Measurements from ENCODE around the gene STK4. TPM values are rescaled to one million over a fixed set of nuclear protein-coding genes. Genes with fewer than 3 reads are reported as not detected.

The STK4 gene
- total RNA-seq, 2 experiments from 2014 or later, result 265 to 277 TPM

GRCh38 chr20:44963325-44964215 lies 2.7 kb upstream of the STK4 start:
- H3K36me3 Mint-ChIP-seq (ENCODE audit: low read depth), result peaks cover 33% of the 10 kb centered on the region

GRCh38 chr20:44965651-44966029 lies 672 bp upstream of the STK4 start:
- ATAC-seq (ENCODE audit: poor library complexity), result no peak

More at GRCh38 chr20:44963325-44964215, 2.7 kb upstream of the STK4 start:
- Histone ChIP-seq H3K27ac (ENCODE audit: low read depth in 1 of 2, low read length in 2 of 2) (no peak overlapping the region), H3K4me3 (ENCODE audit: low read length) (no peak overlapping the region), H3K4me1 (ENCODE audit: insufficient read depth, low read length) (peaks cover 36% of the 10 kb centered on the region), H3K36me3 (ENCODE audit: insufficient read depth, low read length) (no peaks in the 10 kb centered on the region), H3K9me3 (ENCODE audit: control insufficient read depth in 1 of 2, insufficient read depth in 1 of 2, low read length in 2 of 2) (no peaks in the 10 kb centered on the region), H3K27me3 (ENCODE audit: control insufficient read depth in 1 of 2, insufficient read depth in 2 of 2, low read length in 2 of 2) (no peaks in the 10 kb centered on the region)
- no peak for ATAC-seq (ENCODE audit: poor library complexity)
- peak overlapping the region; percentile 7 for H3K27ac Mint-ChIP-seq
- no peaks in the 10 kb centered on the region for H3K27me3 Mint-ChIP-seq
- intact Hi-C loops (cut with DNase I, micrococcal nuclease), result loop anchor here in 1 of 2 experiments (5.0 to 10.0 kb wide), 4 partner anchors 51 to 489 kb away; partner anchors contain the start of genes PABPC1L, PIGT, SERINC3 and TTPAL
- no peak for DNase-seq
- peaks cover 48% of the 10 kb centered on the region for H3K4me1 Mint-ChIP-seq (ENCODE audit: low read depth)
- POLR2A ChIA-PET, result interaction anchor here (0.6 to 5.7 kb wide), 2 partner anchors 15 to 26 kb away, joined by 3 to 61 read pairs; no protein-coding TSS in a partner anchor
- no peaks in the 10 kb centered on the region for H3K9me3 Mint-ChIP-seq
- H3K4me3 Mint-ChIP-seq, result peak overlapping the region; percentile 54
- no peak for TF ChIP-seq CTCF (IDR thresholded peaks at IDR 0.05)
- CTCF ChIA-PET, result interaction anchor here (1.4 kb wide), 1 partner anchor 8 kb away, joined by 4 read pairs; no protein-coding TSS in a partner anchor

More at GRCh38 chr20:44965651-44966029, 672 bp upstream of the STK4 start:
- Mint-ChIP-seq H3K27ac (peak overlapping the region; percentile 86), H3K9me3 (no peaks in the 10 kb centered on the region), H3K27me3 (no peaks in the 10 kb centered on the region), H3K36me3 (ENCODE audit: low read depth) (peaks cover 45% of the 10 kb centered on the region), H3K4me1 (ENCODE audit: low read depth) (peaks cover 51% of the 10 kb centered on the region), H3K4me3 (peak overlapping the region; percentile 92)
- no peak for DNase-seq
- intact Hi-C loops (cut with DNase I, micrococcal nuclease), result loop anchor here (2.0 to 10.0 kb wide), 7 partner anchors 15 to 491 kb away; partner anchors contain the start of genes PIGT (in 1 of the 2), TTPAL (in 1 of the 2) and YWHAB (in 1 of the 2)
- Histone ChIP-seq H3K27ac (ENCODE audit: low read depth in 1 of 2, low read length in 2 of 2) (peak overlapping the region; percentile 88 to 90), H3K36me3 (ENCODE audit: insufficient read depth, low read length) (no peaks in the 10 kb centered on the region), H3K4me1 (ENCODE audit: insufficient read depth, low read length) (peaks cover 20% of the 10 kb centered on the region), H3K9me3 (ENCODE audit: control insufficient read depth in 1 of 2, insufficient read depth in 1 of 2, low read length in 2 of 2) (no peaks in the 10 kb centered on the region), H3K27me3 (ENCODE audit: control insufficient read depth in 1 of 2, insufficient read depth in 2 of 2, low read length in 2 of 2) (no peaks in the 10 kb centered on the region), H3K4me3 (ENCODE audit: low read length) (peak overlapping the region; percentile 68)
- POLR2A ChIA-PET, result interaction anchor here (1.0 to 7.1 kb wide), 8 partner anchors 8 to 80 kb away, joined by 3 to 180 read pairs (median 12); partner anchors contain the start of gene YWHAB
- no peak for TF ChIP-seq CTCF (IDR thresholded peaks at IDR 0.05)
- CTCF ChIA-PET, result interaction anchor here (0.6 to 4.8 kb wide), 8 partner anchors 13 to 78 kb away, joined by 3 to 31 read pairs (median 4); no protein-coding TSS in a partner anchor

Measured in CD4-positive, alpha-beta T cell (primary cell).